OCI-LY7 (cell line): ENCODE measurements around the gene NUDT8. TPM values are rescaled to one million over a fixed set of nuclear protein-coding genes. Genes with fewer than 3 reads are reported as not detected.
"Not testable (repeated sequence)": the region's sequence is repeated elsewhere in the genome, so short reads cannot be mapped to it uniquely, and the experiment has no call there.

Experiments
- BruUV-seq: library from RNA; stranded (reverse); fragments of 400-500 nt; replicated peaks from 2 replicates; lab custom pipeline; 2021; lab: Mats Ljungman, UMichigan
- CTCF ChIA-PET: fragments of 300-600 bp; sonication (Branson Sonifier 250); formaldehyde crosslinking; loops from one replicate; lab custom pipeline; 2022; ENCODE audit warnings: antibody characterized with exemption; ENCODE audit not compliant: unreplicated experiment; lab: Charles Lee
- POLR2A ChIA-PET: fragments of 300-600 bp; sonication (Branson Sonifier 250); formaldehyde crosslinking; loops from one replicate; lab custom pipeline; 2022; ENCODE audit warnings: antibody characterized with exemption; lab: Charles Lee
- DNase-seq: peaks from one replicate; pipeline ENCODE4 v3.0.0-alpha.2; 2015; ENCODE audit warnings: low spot score
- H2AFZ ChIP-seq: fragments of 200-600 bp; sonication (generic), shearing (Covaris generic); 2 replicates; pipeline ENCODE4 v1.6.1; 2014; ENCODE audit warnings: mild to moderate bottlenecking, antibody characterized with exemption, low read length, moderate library complexity
- H3K27ac ChIP-seq: fragments of 200-600 bp; sonication (generic); 2 replicates; pipeline ENCODE4 v1.5.1; 2014; ENCODE audit warnings: mixed run types, low read depth, mild to moderate bottlenecking, moderate library complexity, low read length, inconsistent platforms; ENCODE audit not compliant: poor library complexity, severe bottlenecking
- H3K36me3 ChIP-seq: fragments of 200-600 bp; sonication (generic); 2 replicates; pipeline ENCODE4 v1.6.1; 2014; ENCODE audit warnings: mild to moderate bottlenecking, antibody characterized with exemption, low read length, moderate library complexity, mixed read lengths; ENCODE audit not compliant: insufficient read depth
- H3K4me1 ChIP-seq: fragments of 200-600 bp; sonication (generic); 2 replicates; pipeline ENCODE4 v1.5.1; 2014; ENCODE audit warnings: mild to moderate bottlenecking, low read length; ENCODE audit not compliant: insufficient read depth, poor library complexity, severe bottlenecking
- H3K4me2 ChIP-seq: fragments of 200-600 bp; sonication (generic); 2 replicates; pipeline ENCODE4 v1.6.1; 2014; ENCODE audit warnings: mild to moderate bottlenecking, low read length
- H3K4me3 ChIP-seq: fragments of 200-600 bp; sonication (generic); 2 replicates; pipeline ENCODE4 v1.5.1; 2014; ENCODE audit warnings: mild to moderate bottlenecking, low read depth, low read length; ENCODE audit not compliant: poor library complexity, severe bottlenecking
- H3K79me2 ChIP-seq: fragments of 200-600 bp; sonication (generic); 2 replicates; pipeline ENCODE4 v1.6.1; 2016; ENCODE audit warnings: low read depth, mild to moderate bottlenecking, low read length, moderate library complexity, mixed read lengths; ENCODE audit not compliant: insufficient read depth
- H3K9me2 ChIP-seq: fragments of 200-600 bp; sonication (generic); 2 replicates; pipeline ENCODE4 v1.6.1; 2016; ENCODE audit warnings: mild to moderate bottlenecking, low read length, mixed read lengths; ENCODE audit not compliant: insufficient read depth
- H3K9me3 ChIP-seq: fragments of 200-600 bp; sonication (generic); 2 replicates; pipeline ENCODE4 v1.6.1; 2014; ENCODE audit warnings: mild to moderate bottlenecking, mixed run types, low read length, mixed read lengths
- H4K20me1 ChIP-seq: fragments of 200-600 bp; sonication (generic); 2 replicates; pipeline ENCODE4 v1.6.1; 2014; ENCODE audit warnings: mild to moderate bottlenecking, antibody characterized with exemption, low read length, moderate library complexity, mixed read lengths; ENCODE audit not compliant: insufficient read depth
- EZH2phosphoT487 ChIP-seq: fragments of 200-600 bp; sonication (generic); IDR thresholded peaks from 2 replicates; pipeline ENCODE4 v1.6.1; 2018; ENCODE audit warnings: low read depth, borderline replicate concordance, mild to moderate bottlenecking, mixed run types, antibody characterized with exemption, low read length, moderate library complexity, mixed read lengths
- intact Hi-C: fragments of 100-400 bp; cut with micrococcal nuclease; formaldehyde crosslinking; loops from one replicate; pipeline ENCODE4 v1.10.0; 2022; ENCODE audit not compliant: unreplicated experiment
- total RNA-seq, 2 experiments: library from RNA; depleted of rRNA in 1 of 2; stranded (reverse); fragments of >200 nt in 1 of 2; shearing (Covaris generic) in 1 of 2; gene quantifications; 2 replicates each; pipeline ENCODE4 v1.2.3, GENCODE V29; 2014 to 2022
- TF ChIP-seq, protein P1 (sequence below): fragments of 200-600 bp; sonication (generic); conservative IDR thresholded peaks from 2 replicates; pipeline ENCODE4 v1.5.1; 2014; ENCODE audit warnings: mild to moderate bottlenecking, antibody characterized with exemption, low read length, moderate library complexity, mixed read lengths

The NUDT8 gene
- total RNA-seq, 2 experiments from 2014 or later, result 20.4 to 35.4 TPM

- Histone ChIP-seq H4K20me1 (no peaks in the 10 kb centered on the region), H3K27ac (no peak overlapping the region), H2AFZ (no peak overlapping the region), H3K9me2 (no peaks in the 10 kb centered on the region), H3K4me2 (no peak overlapping the region), H3K4me1 (peaks cover 23% of the 10 kb centered on the region), H3K4me3 (no peak overlapping the region), H3K9me3 (no peaks in the 10 kb centered on the region), H3K79me2 (no peaks in the 10 kb centered on the region), H3K36me3 (no peaks in the 10 kb centered on the region)
- no peak for DNase-seq
- BruUV-seq, result no TSS peak
- intact Hi-C loops, result loop anchor here (5.0 kb wide), 1 partner anchor 165 kb away; no protein-coding TSS in a partner anchor
- no peak for TF ChIP-seq EZH2phosphoT487
- TF ChIP-seq, protein P1, sequence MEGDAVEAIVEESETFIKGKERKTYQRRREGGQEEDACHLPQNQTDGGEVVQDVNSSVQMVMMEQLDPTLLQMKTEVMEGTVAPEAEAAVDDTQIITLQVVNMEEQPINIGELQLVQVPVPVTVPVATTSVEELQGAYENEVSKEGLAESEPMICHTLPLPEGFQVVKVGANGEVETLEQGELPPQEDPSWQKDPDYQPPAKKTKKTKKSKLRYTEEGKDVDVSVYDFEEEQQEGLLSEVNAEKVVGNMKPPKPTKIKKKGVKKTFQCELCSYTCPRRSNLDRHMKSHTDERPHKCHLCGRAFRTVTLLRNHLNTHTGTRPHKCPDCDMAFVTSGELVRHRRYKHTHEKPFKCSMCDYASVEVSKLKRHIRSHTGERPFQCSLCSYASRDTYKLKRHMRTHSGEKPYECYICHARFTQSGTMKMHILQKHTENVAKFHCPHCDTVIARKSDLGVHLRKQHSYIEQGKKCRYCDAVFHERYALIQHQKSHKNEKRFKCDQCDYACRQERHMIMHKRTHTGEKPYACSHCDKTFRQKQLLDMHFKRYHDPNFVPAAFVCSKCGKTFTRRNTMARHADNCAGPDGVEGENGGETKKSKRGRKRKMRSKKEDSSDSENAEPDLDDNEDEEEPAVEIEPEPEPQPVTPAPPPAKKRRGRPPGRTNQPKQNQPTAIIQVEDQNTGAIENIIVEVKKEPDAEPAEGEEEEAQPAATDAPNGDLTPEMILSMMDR, result no peak
- ChIA-PET CTCF (no interaction called here), POLR2A (interaction anchor here (0.9 kb wide), 1 partner anchor 40 kb away, joined by 3 read pairs; no protein-coding TSS in a partner anchor)
Observed at GRCh38 chr11:67627441-67627811, 2.3 kb downstream of the NUDT8 start.

GRCh38 chr11:67626970-67627369 lies 2.8 kb downstream of the NUDT8 start:
- Histone ChIP-seq H3K79me2 (no peaks in the 10 kb centered on the region), H3K27ac (no peak overlapping the region), H2AFZ (no peak overlapping the region), H3K4me1 (peaks cover 23% of the 10 kb centered on the region), H3K4me3 (no peak overlapping the region), H3K4me2 (no peak overlapping the region), H3K36me3 (no peaks in the 10 kb centered on the region), H3K9me3 (no peaks in the 10 kb centered on the region), H3K9me2 (no peaks in the 10 kb centered on the region), H4K20me1 (no peaks in the 10 kb centered on the region)
- POLR2A ChIA-PET, result interaction anchor here (1.2 kb wide), 1 partner anchor 18 kb away, joined by 5 read pairs; no protein-coding TSS in a partner anchor
- intact Hi-C loops, result loop anchor here (5.0 kb wide), 1 partner anchor 165 kb away; no protein-coding TSS in a partner anchor
- no peak for DNase-seq
- CTCF ChIA-PET, result no interaction called here
- TF ChIP-seq, protein P1, result no peak
- no TSS peak for BruUV-seq

- DNase-seq, H3K36me3 ChIP-seq, H3K9me2 ChIP-seq, H3K4me2 ChIP-seq, H2AFZ ChIP-seq, H3K27ac ChIP-seq, H3K79me2 ChIP-seq, BruUV-seq, H3K4me3 ChIP-seq, H3K9me3 ChIP-seq, CTCF ChIA-PET, H4K20me1 ChIP-seq: not testable (repeated sequence)
- POLR2A ChIA-PET, result interaction anchor here (1.2 kb wide), 1 partner anchor 19 kb away, joined by 5 read pairs; no protein-coding TSS in a partner anchor
- peaks cover 22% of the 10 kb centered on the region for H3K4me1 ChIP-seq
- intact Hi-C loops, result loop anchor here (5.0 kb wide), 1 partner anchor 166 kb away; no protein-coding TSS in a partner anchor
Observed at GRCh38 chr11:67626131-67626833, 3.5 kb downstream of the NUDT8 start.

DNA sequence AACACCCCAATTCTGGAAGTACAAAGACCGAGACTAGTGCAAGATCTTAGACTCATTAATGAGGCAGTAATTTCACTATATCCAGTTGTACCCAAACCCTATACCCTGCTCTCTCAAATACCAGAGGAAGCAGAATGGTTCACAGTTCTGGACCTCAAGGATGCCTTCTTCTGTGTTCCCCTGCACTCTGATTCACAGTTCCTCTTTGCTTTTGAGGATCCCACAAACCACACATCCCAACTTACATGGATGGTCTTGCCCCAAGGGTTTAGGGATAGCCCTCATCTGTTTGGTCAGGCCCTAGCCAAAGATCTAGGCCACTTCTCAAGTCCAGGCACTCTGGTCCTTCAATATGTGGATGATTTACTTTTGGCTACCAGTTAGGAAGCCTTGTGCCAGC lies 5.9 kb downstream of the NUDT8 start:
- H3K4me1 ChIP-seq, H3K27ac ChIP-seq, H4K20me1 ChIP-seq, BruUV-seq, H3K9me3 ChIP-seq, H3K4me2 ChIP-seq, POLR2A ChIA-PET, H2AFZ ChIP-seq, intact Hi-C loops, H3K36me3 ChIP-seq, H3K79me2 ChIP-seq, H3K9me2 ChIP-seq, H3K4me3 ChIP-seq, DNase-seq, CTCF ChIA-PET: not testable (repeated sequence)

- intact Hi-C loops, BruUV-seq, CTCF ChIA-PET, H3K79me2 ChIP-seq, H3K9me2 ChIP-seq, H3K9me3 ChIP-seq, POLR2A ChIA-PET, DNase-seq, H3K4me2 ChIP-seq, H3K36me3 ChIP-seq, H3K4me3 ChIP-seq, H3K4me1 ChIP-seq, H3K27ac ChIP-seq, H2AFZ ChIP-seq, H4K20me1 ChIP-seq: not testable (repeated sequence)
Observed at GRCh38 chr11:67622905-67623304, 6.8 kb downstream of the NUDT8 start.
